T47D (cell line): Measurements from ENCODE around the gene RASL11A.

Source experiments
- DNase-seq, 2 experiments: peaks; one replicate each; pipeline versions ENCODE4 v3.0.0 to v3.0.0-alpha.2; 2011 to 2012; ENCODE audit warnings: low read depth in 1 of 2, low spot score in 1 of 2
- JUND ChIP-seq: IDR thresholded peaks from 2 replicates; pipeline ENCODE4 v1.6.1; 2012; ENCODE audit warnings: low read depth
- in situ Hi-C: cut with HindIII; loops from 2 replicates; pipeline ENCODE4 v1.10.0; 2016; ENCODE audit warnings: low sequenced_read_pairs, low pct_unique_long_range_greater_than_20kb

The RASL11A gene

GRCh38 chr13:27257233-27257568, 13.4 kb upstream of the RASL11A start:
- in situ Hi-C loops: no loop called here
- TF ChIP-seq JUND: no peak
- no peak for DNase-seq

GRCh38 chr13:27257648-27258253, 12.9 kb upstream of the RASL11A start:
- in situ Hi-C loops: no loop called here
- no peak for DNase-seq
- no peak for TF ChIP-seq JUND

- in situ Hi-C loops: no loop called here
- DNase-seq: no peak
- TF ChIP-seq JUND: no peak
These were observed 11.8 kb upstream of the RASL11A start for GRCh38 chr13:27258637-27259386.

GRCh38 chr13:27259831-27260230, 10.8 kb upstream of the RASL11A start:
- in situ Hi-C loops: no loop called here
- DNase-seq: no peak
- TF ChIP-seq JUND: no peak

- in situ Hi-C loops: no loop called here
These were observed 9.2 kb upstream of the RASL11A start for GRCh38 chr13:27261396-27261795.

GRCh38 chr13:27263438-27263837, 7.2 kb upstream of the RASL11A start:
- in situ Hi-C loops: no loop called here
- no peak for DNase-seq
- no peak for TF ChIP-seq JUND

More at GRCh38 chr13:27261396-27261795, 9.2 kb upstream of the RASL11A start:
- peak in 1 of 2 experiments; percentile 39 for DNase-seq
- TF ChIP-seq JUND: no peak

- DNase-seq: no peak
- in situ Hi-C loops: no loop called here
- TF ChIP-seq JUND: no peak
These were observed 6.4 kb upstream of the RASL11A start for GRCh38 chr13:27264181-27264580.

- no peak for TF ChIP-seq JUND
- in situ Hi-C loops: no loop called here
- no peak for DNase-seq
These were observed 6.0 kb upstream of the RASL11A start for GRCh38 chr13:27264648-27265047.

GRCh38 chr13:27266917-27267316, 3.7 kb upstream of the RASL11A start:
- no peak for DNase-seq
- in situ Hi-C loops: no loop called here
- no peak for TF ChIP-seq JUND

- in situ Hi-C loops: no loop called here
- TF ChIP-seq JUND: no peak
- DNase-seq: no peak
These were observed 3.0 kb upstream of the RASL11A start for GRCh38 chr13:27267596-27267995.

GRCh38 chr13:27269114-27269665, 1.4 kb upstream of the RASL11A start:
- in situ Hi-C loops: no loop called here
- no peak for TF ChIP-seq JUND

GRCh38 chr13:27271570-27272096, 1.0 kb downstream of the RASL11A start:
- DNase-seq: no peak
- in situ Hi-C loops: no loop called here
- TF ChIP-seq JUND: no peak

More at GRCh38 chr13:27269114-27269665, 1.4 kb upstream of the RASL11A start:
- no peak for DNase-seq

- in situ Hi-C loops: no loop called here
- no peak for TF ChIP-seq JUND
- no peak for DNase-seq
These were observed 3.2 kb downstream of the RASL11A start for GRCh38 chr13:27273658-27274425.
